ENCODE results near the gene LRRC23. TPM values are rescaled to one million over a fixed set of nuclear protein-coding genes. Genes with fewer than 3 reads are reported as not detected.
"Not testable (repeated sequence)": the region's sequence is repeated elsewhere in the genome, so short reads cannot be mapped to it uniquely, and the experiment has no call there.

Gene LRRC23
- total RNA-seq (2014; rRNA removed; shearing (Covaris generic)): 10.0 and 10.7 TPM in 2 replicates
- polyA plus RNA-seq (2015; cell fraction: cytosol; rRNA removed): 8.4 and 13.1 TPM in 2 replicates
- polyA plus RNA-seq (2015; cell fraction: nucleus; rRNA removed): 7.9 and 11.5 TPM in 2 replicates

- peak; percentile 95 for DNase-seq (ENCODE audit: low read depth, low spot score)
- in situ Hi-C loops (cut with HindIII; ENCODE audit: low pct_unique_long_range_greater_than_20kb, low sequenced_read_pairs): no loop called here
Observed at GRCh38 chr12:6904280-6905276, at the start of gene LRRC23. LRRC23 (plus strand) TSS chr12:6904822; CDS start chr12:6905634, 812 bp downstream.

- in situ Hi-C loops (cut with HindIII; ENCODE audit: low pct_unique_long_range_greater_than_20kb, low sequenced_read_pairs): no loop called here
- no peak for DNase-seq (ENCODE audit: low read depth, low spot score)
Observed at GRCh38 chr12:6855322-6855721, 49.3 kb upstream of the LRRC23 start.

GRCh38 chr12:6858799-6859198 is 45.8 kb upstream of the LRRC23 start:
- in situ Hi-C loops (cut with HindIII; ENCODE audit: low pct_unique_long_range_greater_than_20kb, low sequenced_read_pairs): no loop called here
- DNase-seq (ENCODE audit: low read depth, low spot score): no peak

GRCh38 chr12:6860116-6860515 is 44.5 kb upstream of the LRRC23 start:
- no peak for DNase-seq (ENCODE audit: low read depth, low spot score)
- in situ Hi-C loops (cut with HindIII; ENCODE audit: low pct_unique_long_range_greater_than_20kb, low sequenced_read_pairs): no loop called here

- no peak for DNase-seq (ENCODE audit: low read depth, low spot score)
- in situ Hi-C loops (cut with HindIII; ENCODE audit: low pct_unique_long_range_greater_than_20kb, low sequenced_read_pairs): no loop called here
Observed at GRCh38 chr12:6860942-6861341, 43.7 kb upstream of the LRRC23 start.

GRCh38 chr12:6861391-6861790 is 43.2 kb upstream of the LRRC23 start:
- DNase-seq (ENCODE audit: low read depth, low spot score): no peak

GRCh38 chr12:6863033-6863432 is 41.6 kb upstream of the LRRC23 start:
- no peak for DNase-seq (ENCODE audit: low read depth, low spot score)
- in situ Hi-C loops (cut with HindIII; ENCODE audit: low pct_unique_long_range_greater_than_20kb, low sequenced_read_pairs): no loop called here

More at GRCh38 chr12:6861391-6861790, 43.2 kb upstream of the LRRC23 start:
- in situ Hi-C loops (cut with HindIII; ENCODE audit: low pct_unique_long_range_greater_than_20kb, low sequenced_read_pairs): no loop called here

GRCh38 chr12:6863586-6864321 is 40.9 kb upstream of the LRRC23 start:
- DNase-seq (ENCODE audit: low read depth, low spot score): no peak
- in situ Hi-C loops (cut with HindIII; ENCODE audit: low pct_unique_long_range_greater_than_20kb, low sequenced_read_pairs): no loop called here

GRCh38 chr12:6865307-6865706 is 39.3 kb upstream of the LRRC23 start:
- DNase-seq (ENCODE audit: low read depth, low spot score); in situ Hi-C loops (cut with HindIII; ENCODE audit: low pct_unique_long_range_greater_than_20kb, low sequenced_read_pairs): not testable (repeated sequence)

GRCh38 chr12:6866163-6866919 is 38.3 kb upstream of the LRRC23 start:
- DNase-seq (ENCODE audit: low read depth, low spot score): no peak
- in situ Hi-C loops (cut with HindIII; ENCODE audit: low pct_unique_long_range_greater_than_20kb, low sequenced_read_pairs): no loop called here

- no peak for DNase-seq (ENCODE audit: low read depth, low spot score)
- in situ Hi-C loops (cut with HindIII; ENCODE audit: low pct_unique_long_range_greater_than_20kb, low sequenced_read_pairs): no loop called here
Observed at GRCh38 chr12:6866920-6867412, 37.7 kb upstream of the LRRC23 start.

GRCh38 chr12:6867413-6868210 is 37.0 kb upstream of the LRRC23 start, which contains the start of gene TPI1:
TPI1 (plus strand) TSS chr12:6867531; CDS start chr12:6867567, 36 bp downstream.
- in situ Hi-C loops (cut with HindIII; ENCODE audit: low pct_unique_long_range_greater_than_20kb, low sequenced_read_pairs): no loop called here
- DNase-seq (ENCODE audit: low read depth, low spot score): peak; percentile 77

GRCh38 chr12:6868211-6869048 is 36.2 kb upstream of the LRRC23 start:
- no peak for DNase-seq (ENCODE audit: low read depth, low spot score)
- in situ Hi-C loops (cut with HindIII; ENCODE audit: low pct_unique_long_range_greater_than_20kb, low sequenced_read_pairs): no loop called here

GRCh38 chr12:6869049-6870021 is 35.3 kb upstream of the LRRC23 start:
- in situ Hi-C loops (cut with HindIII; ENCODE audit: low pct_unique_long_range_greater_than_20kb, low sequenced_read_pairs): no loop called here
- DNase-seq (ENCODE audit: low read depth, low spot score): peak; percentile 82

- DNase-seq (ENCODE audit: low read depth, low spot score); in situ Hi-C loops (cut with HindIII; ENCODE audit: low pct_unique_long_range_greater_than_20kb, low sequenced_read_pairs): not testable (repeated sequence)
Observed at GRCh38 chr12:6870304-6870703, 34.3 kb upstream of the LRRC23 start.

Measured in SK-MEL-5 (cell line).